OCI-LY7 (cell line): ENCODE data around the gene CPNE5. TPM values are rescaled to one million over a fixed set of nuclear protein-coding genes. Genes with fewer than 3 reads are reported as not detected.

Experiments used
- BruUV-seq: library from RNA; stranded (reverse); fragments of 400-500 nt; replicated peaks from 2 replicates; lab custom pipeline; 2021; lab: Mats Ljungman, UMichigan
- CTCF ChIA-PET: fragments of 300-600 bp; sonication (Branson Sonifier 250); formaldehyde crosslinking; loops from one replicate; lab custom pipeline; 2022; ENCODE audit warnings: antibody characterized with exemption; ENCODE audit not compliant: unreplicated experiment; lab: Charles Lee
- POLR2A ChIA-PET: fragments of 300-600 bp; sonication (Branson Sonifier 250); formaldehyde crosslinking; loops from one replicate; lab custom pipeline; 2022; ENCODE audit warnings: antibody characterized with exemption; lab: Charles Lee
- DNase-seq: peaks from one replicate; pipeline ENCODE4 v3.0.0-alpha.2; 2015; ENCODE audit warnings: low spot score
- H2AFZ ChIP-seq: fragments of 200-600 bp; sonication (generic), shearing (Covaris generic); 2 replicates; pipeline ENCODE4 v1.6.1; 2014; ENCODE audit warnings: mild to moderate bottlenecking, antibody characterized with exemption, low read length, moderate library complexity
- H3K27ac ChIP-seq: fragments of 200-600 bp; sonication (generic); 2 replicates; pipeline ENCODE4 v1.5.1; 2014; ENCODE audit warnings: mixed run types, low read depth, mild to moderate bottlenecking, moderate library complexity, low read length, inconsistent platforms; ENCODE audit not compliant: poor library complexity, severe bottlenecking
- H3K36me3 ChIP-seq: fragments of 200-600 bp; sonication (generic); 2 replicates; pipeline ENCODE4 v1.6.1; 2014; ENCODE audit warnings: mild to moderate bottlenecking, antibody characterized with exemption, low read length, moderate library complexity, mixed read lengths; ENCODE audit not compliant: insufficient read depth
- H3K4me1 ChIP-seq: fragments of 200-600 bp; sonication (generic); 2 replicates; pipeline ENCODE4 v1.5.1; 2014; ENCODE audit warnings: mild to moderate bottlenecking, low read length; ENCODE audit not compliant: insufficient read depth, poor library complexity, severe bottlenecking
- H3K4me2 ChIP-seq: fragments of 200-600 bp; sonication (generic); 2 replicates; pipeline ENCODE4 v1.6.1; 2014; ENCODE audit warnings: mild to moderate bottlenecking, low read length
- H3K4me3 ChIP-seq: fragments of 200-600 bp; sonication (generic); 2 replicates; pipeline ENCODE4 v1.5.1; 2014; ENCODE audit warnings: mild to moderate bottlenecking, low read depth, low read length; ENCODE audit not compliant: poor library complexity, severe bottlenecking
- H3K79me2 ChIP-seq: fragments of 200-600 bp; sonication (generic); 2 replicates; pipeline ENCODE4 v1.6.1; 2016; ENCODE audit warnings: low read depth, mild to moderate bottlenecking, low read length, moderate library complexity, mixed read lengths; ENCODE audit not compliant: insufficient read depth
- H3K9me2 ChIP-seq: fragments of 200-600 bp; sonication (generic); 2 replicates; pipeline ENCODE4 v1.6.1; 2016; ENCODE audit warnings: mild to moderate bottlenecking, low read length, mixed read lengths; ENCODE audit not compliant: insufficient read depth
- H3K9me3 ChIP-seq: fragments of 200-600 bp; sonication (generic); 2 replicates; pipeline ENCODE4 v1.6.1; 2014; ENCODE audit warnings: mild to moderate bottlenecking, mixed run types, low read length, mixed read lengths
- H4K20me1 ChIP-seq: fragments of 200-600 bp; sonication (generic); 2 replicates; pipeline ENCODE4 v1.6.1; 2014; ENCODE audit warnings: mild to moderate bottlenecking, antibody characterized with exemption, low read length, moderate library complexity, mixed read lengths; ENCODE audit not compliant: insufficient read depth
- EZH2phosphoT487 ChIP-seq: fragments of 200-600 bp; sonication (generic); IDR thresholded peaks from 2 replicates; pipeline ENCODE4 v1.6.1; 2018; ENCODE audit warnings: low read depth, borderline replicate concordance, mild to moderate bottlenecking, mixed run types, antibody characterized with exemption, low read length, moderate library complexity, mixed read lengths
- intact Hi-C: fragments of 100-400 bp; cut with micrococcal nuclease; formaldehyde crosslinking; loops from one replicate; pipeline ENCODE4 v1.10.0; 2022; ENCODE audit not compliant: unreplicated experiment
- total RNA-seq, 2 experiments: library from RNA; depleted of rRNA in 1 of 2; stranded (reverse); fragments of >200 nt in 1 of 2; shearing (Covaris generic) in 1 of 2; gene quantifications; 2 replicates each; pipeline ENCODE4 v1.2.3, GENCODE V29; 2014 to 2022
- TF ChIP-seq, protein P1 (sequence below): fragments of 200-600 bp; sonication (generic); conservative IDR thresholded peaks from 2 replicates; pipeline ENCODE4 v1.5.1; 2014; ENCODE audit warnings: mild to moderate bottlenecking, antibody characterized with exemption, low read length, moderate library complexity, mixed read lengths

The CPNE5 gene
- total RNA-seq, 2 experiments from 2014 or later, result 37.7 to 89.8 TPM

DNA sequence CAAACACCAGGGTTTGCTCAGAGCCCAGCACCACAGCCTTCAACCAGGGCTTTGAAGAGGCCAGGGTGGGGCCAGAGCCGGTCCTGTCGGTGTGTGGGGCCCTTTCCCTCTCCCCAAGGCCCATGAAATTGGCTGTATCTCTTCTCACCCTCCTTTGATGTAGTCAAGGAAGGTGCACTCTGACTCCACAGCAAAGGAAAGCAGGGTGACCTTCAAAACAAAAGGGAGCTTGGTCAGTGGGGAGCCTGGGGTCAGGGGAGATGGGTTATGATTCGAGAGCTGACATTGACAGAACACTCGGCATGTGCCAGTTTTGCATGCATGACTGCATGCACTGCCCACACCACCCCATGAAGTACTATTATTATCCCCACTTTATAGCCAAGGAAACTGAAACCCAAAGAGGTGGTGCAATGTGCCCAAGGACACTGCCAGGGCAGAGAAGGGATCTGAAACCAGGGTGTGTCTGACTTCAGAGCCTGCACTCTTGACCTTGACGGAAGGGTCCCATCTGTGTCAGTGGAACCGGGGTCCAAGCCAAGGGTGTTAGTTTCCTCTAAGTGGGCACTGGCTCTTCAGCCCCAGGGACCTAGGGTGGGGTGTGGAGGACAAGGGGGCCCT lies 86.2 kb downstream of the CPNE5 start:
- Histone ChIP-seq H2AFZ (no peak overlapping the region), H3K27ac (peak overlapping the region; percentile 92), H3K4me2 (peak overlapping the region; percentile 86), H3K4me1 (peaks cover 53% of the 10 kb centered on the region), H3K79me2 (peaks cover 28% of the 10 kb centered on the region; the same call in 1 of the 2 replicates), H3K4me3 (peak overlapping the region; percentile 69), H4K20me1 (no peaks in the 10 kb centered on the region), H3K36me3 (peaks cover 46% of the 10 kb centered on the region), H3K9me2 (no peaks in the 10 kb centered on the region), H3K9me3 (peaks cover 8% of the 10 kb centered on the region; the same call in 1 of the 2 replicates)
- no TSS peak for BruUV-seq
- CTCF ChIA-PET, result interaction anchor here (1.8 kb wide), 1 partner anchor 86 kb away, joined by 5 read pairs; no protein-coding TSS in a partner anchor
- intact Hi-C loops, result loop anchor here (1.0 kb wide), 1 partner anchor 33 kb away; no protein-coding TSS in a partner anchor
- DNase-seq, result peak; percentile 81
- no peak for TF ChIP-seq EZH2phosphoT487
- TF ChIP-seq, protein P1, sequence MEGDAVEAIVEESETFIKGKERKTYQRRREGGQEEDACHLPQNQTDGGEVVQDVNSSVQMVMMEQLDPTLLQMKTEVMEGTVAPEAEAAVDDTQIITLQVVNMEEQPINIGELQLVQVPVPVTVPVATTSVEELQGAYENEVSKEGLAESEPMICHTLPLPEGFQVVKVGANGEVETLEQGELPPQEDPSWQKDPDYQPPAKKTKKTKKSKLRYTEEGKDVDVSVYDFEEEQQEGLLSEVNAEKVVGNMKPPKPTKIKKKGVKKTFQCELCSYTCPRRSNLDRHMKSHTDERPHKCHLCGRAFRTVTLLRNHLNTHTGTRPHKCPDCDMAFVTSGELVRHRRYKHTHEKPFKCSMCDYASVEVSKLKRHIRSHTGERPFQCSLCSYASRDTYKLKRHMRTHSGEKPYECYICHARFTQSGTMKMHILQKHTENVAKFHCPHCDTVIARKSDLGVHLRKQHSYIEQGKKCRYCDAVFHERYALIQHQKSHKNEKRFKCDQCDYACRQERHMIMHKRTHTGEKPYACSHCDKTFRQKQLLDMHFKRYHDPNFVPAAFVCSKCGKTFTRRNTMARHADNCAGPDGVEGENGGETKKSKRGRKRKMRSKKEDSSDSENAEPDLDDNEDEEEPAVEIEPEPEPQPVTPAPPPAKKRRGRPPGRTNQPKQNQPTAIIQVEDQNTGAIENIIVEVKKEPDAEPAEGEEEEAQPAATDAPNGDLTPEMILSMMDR, result no peak
- POLR2A ChIA-PET, result interaction anchor here (0.5 to 2.8 kb wide), 10 partner anchors 11 to 635 kb away, joined by 3 to 20 read pairs (median 4); no protein-coding TSS in a partner anchor

DNA sequence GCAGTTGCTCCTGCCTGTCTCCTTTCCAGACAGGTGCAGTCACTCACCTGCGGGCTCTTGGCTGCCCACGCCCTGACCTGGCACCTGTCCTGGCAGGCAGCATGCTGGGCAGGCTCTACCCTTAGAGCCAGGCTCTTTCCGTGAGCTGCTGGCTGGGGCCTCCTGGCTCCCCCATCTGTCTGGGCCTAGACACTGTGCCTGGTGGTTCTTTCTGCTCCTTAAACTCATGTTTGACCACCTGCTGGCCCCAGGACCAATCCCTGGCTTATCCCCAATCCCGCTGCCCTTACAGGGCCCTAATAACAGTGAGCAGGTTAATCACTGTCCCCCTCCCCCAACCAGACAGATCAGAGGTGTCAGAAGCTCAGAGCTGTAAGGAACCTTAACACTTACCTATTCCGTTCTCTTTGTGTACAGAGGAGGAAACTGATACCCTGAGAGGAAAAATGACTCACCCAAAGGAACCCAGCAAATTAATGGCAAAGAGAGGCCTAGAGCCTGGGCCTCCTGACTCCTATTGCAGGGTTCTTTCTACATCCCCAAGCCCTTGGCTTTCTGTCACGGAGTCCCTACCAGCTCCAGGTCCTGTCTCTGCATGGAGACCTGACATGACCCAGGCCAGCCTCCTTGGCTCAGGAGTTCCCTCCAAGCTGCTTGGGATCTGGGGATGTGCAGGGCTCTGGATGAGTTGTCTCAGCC lies 86.9 kb downstream of the CPNE5 start:
- H3K4me1 ChIP-seq, result peaks cover 46% of the 10 kb centered on the region
- no peaks in the 10 kb centered on the region for H4K20me1 ChIP-seq
- H3K4me2 ChIP-seq, result peak overlapping the region; percentile 86
- BruUV-seq, result no TSS peak
- ChIA-PET POLR2A (interaction anchor here (0.6 to 2.1 kb wide), 3 partner anchors 15 to 91 kb away, joined by 3 to 8 read pairs (median 3); no protein-coding TSS in a partner anchor), CTCF (interaction anchor here (1.8 kb wide), 1 partner anchor 85 kb away, joined by 5 read pairs; no protein-coding TSS in a partner anchor)
- H3K9me2 ChIP-seq, result no peaks in the 10 kb centered on the region
- peaks cover 48% of the 10 kb centered on the region for H3K36me3 ChIP-seq
- DNase-seq, result peak; percentile 19
- no peak for TF ChIP-seq EZH2phosphoT487
- TF ChIP-seq, protein P1, result no peak
- intact Hi-C loops, result no loop called here
- H2AFZ ChIP-seq, result no peak overlapping the region
- peaks cover 8% of the 10 kb centered on the region; the same call in 1 of the 2 replicates for H3K9me3 ChIP-seq
- peak overlapping the region; percentile 92 for H3K27ac ChIP-seq
- H3K79me2 ChIP-seq, result peaks cover 28% of the 10 kb centered on the region; the same call in 1 of the 2 replicates
- H3K4me3 ChIP-seq, result peak overlapping the region; percentile 69
